DOHH2 (cell line): ENCODE results near the gene AIM2.

ENCODE experiments used
- H3F3A ChIP-seq: fragments of 200-600 bp; sonication (generic), shearing (Covaris generic); 2 replicates; pipeline ENCODE4 v1.6.0; 2016; ENCODE audit warnings: antibody characterized with exemption, mild to moderate bottlenecking; ENCODE audit not compliant: control insufficient read depth, insufficient read depth
- H3K27ac ChIP-seq: fragments of 200-600 bp; sonication (generic); 2 replicates; pipeline ENCODE4 v1.5.1; 2014; ENCODE audit warnings: low read depth, mild to moderate bottlenecking, low read length, moderate library complexity
- H3K27me3 ChIP-seq: fragments of 200-600 bp; sonication (generic); 2 replicates; pipeline ENCODE4 v1.6.1; 2014; ENCODE audit warnings: mild to moderate bottlenecking, low read length, mixed read lengths; ENCODE audit not compliant: control insufficient read depth
- H3K36me3 ChIP-seq: fragments of 200-600 bp; sonication (generic); 2 replicates; pipeline ENCODE4 v1.6.1; 2014; ENCODE audit warnings: mild to moderate bottlenecking, low read length, moderate library complexity, mixed read lengths; ENCODE audit not compliant: control insufficient read depth
- H3K4me1 ChIP-seq: fragments of 200-600 bp; sonication (generic); 2 replicates; pipeline ENCODE4 v1.6.1; 2014; ENCODE audit warnings: mild to moderate bottlenecking, low read length, mixed read lengths; ENCODE audit not compliant: control insufficient read depth
- H3K4me2 ChIP-seq: fragments of 200-600 bp; sonication (generic); 2 replicates; pipeline ENCODE4 v1.6.0; 2014; ENCODE audit warnings: mild to moderate bottlenecking, low read length, moderate library complexity
- H3K4me3 ChIP-seq: fragments of 200-600 bp; sonication (generic); 2 replicates; pipeline ENCODE4 v1.5.1; 2014; ENCODE audit warnings: mild to moderate bottlenecking, low read length, mixed read lengths
- H3K79me2 ChIP-seq: fragments of 200-600 bp; sonication (generic); 2 replicates; pipeline ENCODE4 v1.6.1; 2014; ENCODE audit warnings: mild to moderate bottlenecking, low read length, mixed read lengths; ENCODE audit not compliant: control insufficient read depth
- H3K9me2 ChIP-seq: fragments of 200-600 bp; sonication (generic); replicated peaks from 2 replicates; pipeline ENCODE4 v1.6.1; 2014; ENCODE audit warnings: mild to moderate bottlenecking, low read length, mixed read lengths; ENCODE audit not compliant: control insufficient read depth
- H3K9me3 ChIP-seq: fragments of 200-600 bp; sonication (generic); 2 replicates; pipeline ENCODE4 v1.6.1; 2014; ENCODE audit warnings: antibody characterized with exemption, low read length, mixed read lengths; ENCODE audit not compliant: control insufficient read depth, insufficient read depth
- H4K20me1 ChIP-seq: fragments of 200-600 bp; sonication (generic); 2 replicates; pipeline ENCODE4 v1.6.0; 2014; ENCODE audit warnings: low read depth, mild to moderate bottlenecking, antibody characterized with exemption, low read length, moderate library complexity; ENCODE audit not compliant: control insufficient read depth, insufficient read depth
- EZH2phosphoT487 ChIP-seq: fragments of 200-600 bp; sonication (generic); IDR thresholded peaks from 2 replicates; pipeline ENCODE4 v1.6.1; 2017; ENCODE audit warnings: borderline replicate concordance, mild to moderate bottlenecking, antibody characterized with exemption, low read length, moderate library complexity, mixed read lengths
- TF ChIP-seq, protein P1 (sequence below): fragments of 200-600 bp; sonication (generic); IDR thresholded peaks from one replicate; pipeline ENCODE4 v1.5.1; 2014; ENCODE audit warnings: antibody characterized with exemption, mild to moderate bottlenecking, low read depth, low read length; ENCODE audit not compliant: poor library complexity, severe bottlenecking

The AIM2 gene

DNA sequence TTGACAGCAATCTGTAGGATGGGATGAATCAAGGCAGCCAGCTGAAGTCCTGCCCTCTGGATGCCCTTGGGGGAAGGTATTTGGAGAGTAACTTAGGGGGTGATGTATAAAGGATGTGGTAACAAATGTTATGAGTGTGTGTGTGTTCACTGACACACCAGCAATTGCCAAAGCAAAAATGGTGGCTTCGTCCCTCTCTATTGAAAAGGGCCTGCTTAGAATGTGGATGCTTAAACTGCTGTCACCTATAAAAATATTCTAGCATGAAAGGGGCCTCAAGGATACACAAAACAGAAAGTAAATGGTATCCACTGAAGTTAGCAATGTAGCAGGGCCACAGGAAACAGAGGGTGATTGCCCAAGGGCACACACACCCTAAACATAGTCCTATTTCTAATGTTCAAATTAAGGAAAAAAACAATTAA, 15.1 kb upstream of the AIM2 start:
- Histone ChIP-seq H3K4me2 (no peak overlapping the region), H3K4me3 (no peak overlapping the region), H3K27me3 (peaks cover 6% of the 10 kb centered on the region; the same call in 1 of the 2 replicates), H3K27ac (no peak overlapping the region), H4K20me1 (no peaks in the 10 kb centered on the region), H3K9me2 (no peaks in the 10 kb centered on the region), H3K9me3 (no peaks in the 10 kb centered on the region), H3K4me1 (peaks cover 13% of the 10 kb centered on the region), H3K79me2 (no peaks in the 10 kb centered on the region), H3F3A (no peaks in the 10 kb centered on the region), H3K36me3 (no peaks in the 10 kb centered on the region)
- TF ChIP-seq, protein P1, sequence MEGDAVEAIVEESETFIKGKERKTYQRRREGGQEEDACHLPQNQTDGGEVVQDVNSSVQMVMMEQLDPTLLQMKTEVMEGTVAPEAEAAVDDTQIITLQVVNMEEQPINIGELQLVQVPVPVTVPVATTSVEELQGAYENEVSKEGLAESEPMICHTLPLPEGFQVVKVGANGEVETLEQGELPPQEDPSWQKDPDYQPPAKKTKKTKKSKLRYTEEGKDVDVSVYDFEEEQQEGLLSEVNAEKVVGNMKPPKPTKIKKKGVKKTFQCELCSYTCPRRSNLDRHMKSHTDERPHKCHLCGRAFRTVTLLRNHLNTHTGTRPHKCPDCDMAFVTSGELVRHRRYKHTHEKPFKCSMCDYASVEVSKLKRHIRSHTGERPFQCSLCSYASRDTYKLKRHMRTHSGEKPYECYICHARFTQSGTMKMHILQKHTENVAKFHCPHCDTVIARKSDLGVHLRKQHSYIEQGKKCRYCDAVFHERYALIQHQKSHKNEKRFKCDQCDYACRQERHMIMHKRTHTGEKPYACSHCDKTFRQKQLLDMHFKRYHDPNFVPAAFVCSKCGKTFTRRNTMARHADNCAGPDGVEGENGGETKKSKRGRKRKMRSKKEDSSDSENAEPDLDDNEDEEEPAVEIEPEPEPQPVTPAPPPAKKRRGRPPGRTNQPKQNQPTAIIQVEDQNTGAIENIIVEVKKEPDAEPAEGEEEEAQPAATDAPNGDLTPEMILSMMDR, result no peak
- TF ChIP-seq EZH2phosphoT487, result no peak

DNA sequence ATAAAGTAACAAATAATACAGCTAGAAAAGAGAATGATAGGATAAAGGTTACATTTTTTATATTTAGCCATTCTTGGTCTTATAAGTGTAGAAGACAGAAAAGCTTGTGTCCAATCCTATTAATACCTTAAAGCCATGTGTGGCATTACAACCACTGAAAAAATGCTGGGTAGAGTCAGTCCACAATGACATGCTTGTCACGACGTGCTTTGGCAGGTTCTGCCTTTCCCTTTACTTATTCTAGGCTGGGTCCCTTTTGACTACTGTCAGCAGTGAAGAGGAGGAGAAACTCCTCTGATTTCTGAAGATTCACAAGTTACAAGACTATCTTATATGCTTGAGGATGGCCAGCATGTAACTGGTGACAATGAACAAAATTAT, 14.6 kb upstream of the AIM2 start:
- no peak overlapping the region for H3K27ac ChIP-seq
- H3K9me2 ChIP-seq, result no peaks in the 10 kb centered on the region
- no peaks in the 10 kb centered on the region for H3F3A ChIP-seq
- no peaks in the 10 kb centered on the region for H3K36me3 ChIP-seq
- H3K27me3 ChIP-seq, result peaks cover 4% of the 10 kb centered on the region; the same call in 1 of the 2 replicates
- peaks cover 13% of the 10 kb centered on the region for H3K4me1 ChIP-seq
- no peaks in the 10 kb centered on the region for H3K9me3 ChIP-seq
- no peaks in the 10 kb centered on the region for H3K79me2 ChIP-seq
- H4K20me1 ChIP-seq, result no peaks in the 10 kb centered on the region
- H3K4me3 ChIP-seq, result no peak overlapping the region
- TF ChIP-seq, protein P1, result no peak
- TF ChIP-seq EZH2phosphoT487, result no peak
- H3K4me2 ChIP-seq, result no peak overlapping the region

DNA sequence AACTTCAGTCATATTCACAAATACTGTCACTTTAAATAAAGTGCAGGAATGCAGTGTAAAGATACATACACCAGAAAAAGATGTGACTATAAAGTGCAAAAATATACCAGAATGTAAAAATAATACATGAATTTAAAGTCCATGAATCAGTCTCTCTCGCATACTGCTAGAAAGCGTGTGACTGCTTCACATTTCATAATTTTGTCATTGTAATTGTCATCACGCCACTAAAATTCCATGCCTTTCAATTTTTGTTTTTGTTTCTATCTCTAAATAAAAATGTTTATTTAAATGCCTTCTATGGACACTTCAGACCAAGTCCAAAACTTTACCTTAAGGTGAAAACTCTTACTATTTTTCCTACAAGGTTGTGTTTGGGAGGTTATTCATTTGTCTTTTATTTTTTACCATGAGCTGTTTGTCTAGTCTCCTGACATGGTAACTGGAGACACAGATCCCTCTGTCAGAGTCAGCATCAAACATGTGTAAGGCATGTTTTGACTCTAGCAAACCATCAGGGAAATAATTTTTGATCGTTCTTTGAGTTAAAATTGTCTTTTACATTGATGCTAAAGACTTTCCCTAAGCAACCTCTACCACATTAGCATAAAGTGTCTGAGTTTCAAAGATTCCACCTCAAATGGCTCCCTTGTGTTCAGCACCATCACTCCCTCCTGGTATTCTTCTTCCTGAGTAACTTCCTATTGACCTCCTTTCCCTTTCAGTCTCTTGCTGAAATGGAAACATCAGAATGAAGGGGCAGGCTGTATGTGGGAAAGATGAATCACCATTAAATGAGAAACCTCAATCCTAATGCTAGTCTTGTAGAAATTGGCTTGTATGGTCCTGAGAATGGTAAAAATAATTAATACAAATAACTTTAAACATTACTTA, 14.0 kb upstream of the AIM2 start:
- H3K4me3 ChIP-seq, result no peak overlapping the region
- H3K36me3 ChIP-seq, result no peaks in the 10 kb centered on the region
- TF ChIP-seq, protein P1, result no peak
- no peak for TF ChIP-seq EZH2phosphoT487
- no peaks in the 10 kb centered on the region for H3K79me2 ChIP-seq
- no peak overlapping the region for H3K4me2 ChIP-seq
- no peaks in the 10 kb centered on the region for H3F3A ChIP-seq
- peaks cover 13% of the 10 kb centered on the region for H3K4me1 ChIP-seq
- no peak overlapping the region for H3K27ac ChIP-seq
- no peaks in the 10 kb centered on the region for H3K27me3 ChIP-seq
- H3K9me2 ChIP-seq, result no peaks in the 10 kb centered on the region
- no peaks in the 10 kb centered on the region for H3K9me3 ChIP-seq
- H4K20me1 ChIP-seq, result no peaks in the 10 kb centered on the region
